HG03571 (cell line): ENCODE results near the gene CHCHD4.

Experiments used
- ATAC-seq: cut with Tn5 transposase; IDR thresholded peaks from one replicate; pipeline ENCODE4 v1.9.1; 2021; ENCODE audit not compliant: unreplicated experiment

Gene CHCHD4

DNA sequence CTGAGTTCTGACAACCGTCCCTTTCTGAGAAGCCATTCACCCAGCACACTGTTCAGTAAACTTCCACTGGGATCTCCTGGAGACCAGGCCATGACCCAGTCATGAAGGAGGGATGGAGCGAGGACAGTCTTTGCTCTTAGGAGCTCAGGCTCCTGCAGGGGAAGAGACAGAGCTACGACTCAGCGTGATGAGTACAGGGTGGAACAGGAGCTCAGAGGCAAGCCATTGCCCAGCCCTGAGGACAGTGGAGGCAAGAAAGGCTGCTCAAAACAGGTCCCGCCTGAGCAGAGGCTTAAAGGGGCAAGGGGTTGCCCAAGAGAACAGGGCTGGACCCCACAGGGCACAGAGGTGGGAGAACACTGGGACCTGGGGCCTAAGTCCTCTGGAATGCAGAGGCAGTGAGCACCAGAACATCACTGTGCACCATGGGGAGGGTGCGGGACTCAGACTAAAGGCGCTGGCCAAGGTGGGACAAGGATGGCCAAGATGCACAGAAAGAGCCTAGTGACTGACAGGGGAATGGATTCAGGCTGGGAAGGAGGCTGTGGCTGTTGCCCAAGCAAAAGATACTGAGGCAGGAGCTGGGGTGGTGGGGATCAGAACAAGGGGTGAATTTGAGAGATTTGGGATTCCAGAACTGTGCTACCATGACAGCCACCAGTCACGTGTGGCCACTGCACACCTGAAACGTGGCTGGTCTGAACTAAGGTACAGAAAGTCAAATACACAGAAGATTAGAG lies 26.0 kb upstream of the CHCHD4 start:
- ATAC-seq: no peak

DNA sequence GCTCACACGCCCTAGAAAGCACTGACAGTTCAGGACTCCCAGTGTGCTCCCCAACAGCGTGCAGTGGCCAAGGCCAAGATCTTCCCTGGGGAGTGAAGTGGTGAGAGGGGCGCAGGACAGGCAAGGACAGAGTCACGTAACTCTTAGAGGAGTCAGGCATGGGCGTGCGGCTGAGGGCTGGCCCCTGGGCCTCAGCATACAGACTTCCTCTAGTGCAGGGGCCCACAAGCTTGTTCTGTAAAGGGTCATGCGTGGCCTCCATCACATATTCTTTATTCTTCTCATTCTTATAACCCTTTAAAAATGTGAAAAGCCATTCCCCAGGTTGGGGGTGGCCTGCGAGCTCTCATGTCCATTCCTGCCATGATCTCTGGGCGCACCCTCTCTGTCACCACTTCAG lies 25.4 kb upstream of the CHCHD4 start:
- ATAC-seq: no peak

DNA sequence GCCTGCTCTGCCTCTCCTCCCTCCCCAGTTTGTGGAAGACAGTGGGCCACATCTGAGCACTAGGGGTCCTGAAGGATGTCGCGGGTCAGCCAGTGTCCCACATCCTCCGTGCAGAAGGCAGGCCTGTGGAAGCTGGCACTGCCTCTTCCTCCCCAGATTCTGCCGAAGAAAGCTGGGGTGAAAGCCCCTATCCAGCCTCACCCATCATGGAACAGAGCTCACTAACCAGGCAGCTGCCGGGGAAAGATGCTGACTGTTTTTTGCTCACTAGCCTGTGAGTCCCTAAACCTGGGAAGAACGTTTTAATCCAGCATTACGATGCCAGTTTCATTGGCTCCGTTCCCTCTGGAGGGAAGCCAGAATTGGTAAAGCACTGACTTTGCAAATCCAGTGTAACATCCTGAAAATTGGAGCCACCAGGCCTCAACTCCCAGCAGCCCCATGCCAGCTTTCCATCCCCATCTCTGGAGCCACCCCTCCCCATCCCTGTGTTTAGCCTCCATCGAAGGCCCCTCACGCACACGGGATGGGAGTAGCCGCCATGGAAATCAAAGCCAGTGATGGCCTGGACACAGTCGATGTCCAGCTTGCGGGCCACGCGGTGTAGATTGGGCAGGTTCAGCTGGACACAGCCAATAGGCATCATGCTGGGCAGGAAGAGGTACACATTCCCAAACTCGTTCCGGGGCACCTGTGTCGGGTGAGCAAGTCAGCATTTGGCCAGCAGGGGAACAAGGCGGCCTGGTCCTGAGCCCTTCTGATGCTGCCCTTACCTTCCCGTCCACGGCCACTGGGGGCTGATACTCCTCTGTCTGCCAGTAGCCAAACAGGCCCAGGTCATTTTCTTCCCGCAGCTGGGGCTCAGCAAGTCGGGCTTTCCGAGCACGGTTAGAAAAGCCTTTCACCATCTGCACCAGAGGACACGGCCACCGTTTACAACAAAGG lies 23.6 kb upstream of the CHCHD4 start:
- ATAC-seq: no peak

DNA sequence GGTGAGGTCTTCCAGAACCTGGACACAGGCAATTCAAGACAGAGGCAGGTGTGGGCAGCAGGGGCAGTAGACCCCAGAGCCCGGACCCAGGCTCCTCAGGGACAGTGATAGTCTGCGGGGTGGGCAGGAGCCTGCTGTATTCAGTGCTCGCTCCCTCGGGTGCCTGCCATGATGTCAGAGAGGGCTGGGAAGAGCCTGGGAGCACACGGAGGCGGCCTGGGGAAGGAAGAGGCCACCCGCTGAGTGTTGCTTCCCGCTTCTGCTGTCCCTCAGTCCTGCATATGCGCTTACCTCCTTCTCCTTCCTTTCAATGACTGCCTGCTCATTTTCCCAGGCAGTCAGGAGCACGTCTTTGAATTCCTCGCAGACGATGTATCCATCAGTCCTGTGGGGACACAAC lies 22.9 kb upstream of the CHCHD4 start:
- ATAC-seq: no peak

DNA sequence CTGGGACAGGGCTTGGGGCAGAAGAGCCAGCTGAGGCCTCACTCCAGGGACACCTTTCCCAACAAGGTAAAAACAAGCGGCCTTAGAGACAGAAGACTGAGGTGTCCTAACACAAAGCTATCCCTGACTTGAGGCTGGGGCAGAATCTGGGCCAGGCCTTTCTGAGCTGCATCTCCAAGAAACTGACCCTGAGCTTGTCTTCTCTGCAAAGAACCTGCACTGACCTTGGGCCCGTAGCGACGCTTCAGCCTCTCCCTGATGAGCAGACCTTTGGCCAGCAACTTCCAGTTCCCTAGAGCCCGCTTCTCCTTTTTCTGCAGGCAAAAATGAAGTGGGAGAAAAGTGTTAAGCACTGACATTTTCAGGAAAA lies 22.4 kb upstream of the CHCHD4 start:
- no peak for ATAC-seq

DNA sequence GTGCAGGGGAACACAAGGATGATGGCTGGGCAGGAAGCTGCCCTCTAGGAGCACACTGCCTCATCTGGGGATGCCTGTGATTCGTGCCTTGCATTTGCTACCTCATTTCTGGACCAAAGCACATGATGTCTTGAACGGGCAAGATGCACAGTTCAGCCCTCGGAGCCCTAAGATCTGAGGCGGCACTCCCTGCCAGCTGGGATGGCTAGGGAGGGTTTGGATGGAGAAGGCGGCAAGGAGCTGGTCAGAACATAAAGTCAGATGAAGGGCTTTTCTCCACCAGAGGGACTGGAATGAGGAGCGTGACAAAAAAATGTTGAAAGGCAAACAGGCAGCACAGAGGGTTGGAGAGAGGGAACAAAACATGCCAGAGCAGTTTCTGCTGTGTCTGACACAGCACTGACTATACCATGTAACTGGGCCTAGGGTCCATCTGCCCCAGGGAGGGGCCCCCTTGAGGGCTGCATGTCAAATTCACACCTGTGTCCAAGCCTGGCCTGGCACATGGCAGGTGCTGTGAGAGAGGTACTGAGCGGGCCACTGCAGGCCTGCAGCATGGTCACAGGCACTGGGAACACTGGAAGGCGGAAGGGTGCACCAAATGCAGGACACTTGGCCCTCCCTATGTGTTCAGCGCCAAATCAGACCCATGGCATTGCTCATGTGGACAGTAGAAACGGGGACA lies 21.9 kb upstream of the CHCHD4 start:
- no peak for ATAC-seq

DNA sequence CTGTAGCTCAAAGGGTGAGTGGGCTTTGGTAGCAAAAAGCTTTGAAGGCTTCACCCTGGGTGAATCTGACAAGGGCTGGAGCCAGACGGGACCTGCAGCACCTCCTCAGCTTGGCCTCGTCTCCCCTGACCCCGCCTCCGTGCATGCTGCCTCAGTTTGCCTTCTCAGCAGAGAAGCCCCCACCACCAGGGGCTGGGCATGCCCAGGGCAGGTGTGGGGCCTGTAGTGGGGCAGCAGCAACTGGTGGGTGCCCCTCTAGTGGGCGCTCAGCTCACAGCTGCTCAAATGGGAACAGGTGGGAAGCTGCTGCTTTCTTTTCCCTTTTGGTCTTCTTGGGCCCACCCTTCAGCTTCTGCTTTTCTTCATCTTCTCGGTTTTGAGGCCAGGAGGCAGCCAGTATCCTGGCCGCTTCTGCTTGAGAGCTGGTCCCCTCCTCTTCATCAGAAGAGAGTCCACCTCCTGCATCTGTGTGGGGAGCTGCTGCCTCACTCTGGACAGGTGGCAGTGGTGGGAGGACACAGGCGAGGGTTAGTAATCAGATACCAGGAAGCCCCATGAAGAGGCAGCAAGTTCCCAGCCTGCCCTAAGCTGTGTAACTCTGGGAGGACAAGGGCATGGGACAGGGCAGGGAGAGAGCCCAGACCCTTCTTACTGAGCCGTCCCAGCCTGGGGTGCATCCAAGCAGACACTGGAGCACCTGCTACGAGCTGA lies 21.2 kb upstream of the CHCHD4 start:
- no peak for ATAC-seq

DNA sequence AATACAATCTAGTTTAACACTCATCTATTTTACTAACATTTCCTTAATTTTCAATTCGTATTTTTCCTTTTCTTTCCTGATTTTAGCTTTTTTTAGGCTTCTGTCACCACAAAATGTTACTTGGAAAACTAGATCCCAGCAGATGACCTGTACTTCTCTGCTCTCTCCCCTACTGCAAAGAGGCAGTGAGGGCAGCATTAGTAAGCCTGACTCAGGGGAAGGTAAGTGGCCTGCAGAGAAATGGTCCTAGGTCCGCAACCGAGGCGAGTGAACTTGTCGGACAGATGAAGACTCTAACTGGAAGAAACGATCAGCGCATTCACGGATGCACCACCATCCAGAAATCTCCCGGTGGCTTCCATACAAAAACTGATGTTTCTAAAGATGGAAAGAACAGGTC lies 20.6 kb upstream of the CHCHD4 start:
- no peak for ATAC-seq

DNA sequence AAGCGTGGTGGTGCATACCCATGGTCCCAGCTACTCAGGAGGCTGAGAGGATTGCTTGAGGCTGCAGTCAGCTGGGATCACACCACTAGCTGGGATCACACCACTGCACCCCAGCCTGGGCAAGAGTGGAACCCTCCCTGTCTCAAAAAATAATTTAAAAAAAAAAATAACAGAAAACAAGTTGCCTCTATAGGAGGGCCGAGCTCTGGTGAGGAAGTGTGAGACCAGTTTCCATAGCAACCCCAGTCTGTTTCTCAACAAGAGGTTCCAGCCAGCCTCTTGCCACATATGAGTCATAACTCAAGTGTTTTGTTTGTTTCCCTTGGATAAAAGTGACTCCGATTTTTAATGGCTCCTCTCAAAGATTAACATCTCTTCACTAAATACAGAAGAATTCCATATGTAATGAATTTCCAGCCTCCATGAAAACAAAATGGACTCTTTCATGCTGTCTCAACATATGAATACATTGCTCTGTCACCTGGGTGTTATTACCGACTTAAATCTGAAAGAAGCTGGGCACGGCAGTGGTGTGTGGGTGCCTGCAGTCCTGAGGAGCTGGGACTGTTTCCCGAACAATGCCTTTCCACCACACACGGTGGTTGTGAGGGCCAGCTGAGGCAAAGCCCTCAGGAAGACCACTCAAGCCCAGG lies 19.9 kb upstream of the CHCHD4 start:
- ATAC-seq: peak; percentile 92

DNA sequence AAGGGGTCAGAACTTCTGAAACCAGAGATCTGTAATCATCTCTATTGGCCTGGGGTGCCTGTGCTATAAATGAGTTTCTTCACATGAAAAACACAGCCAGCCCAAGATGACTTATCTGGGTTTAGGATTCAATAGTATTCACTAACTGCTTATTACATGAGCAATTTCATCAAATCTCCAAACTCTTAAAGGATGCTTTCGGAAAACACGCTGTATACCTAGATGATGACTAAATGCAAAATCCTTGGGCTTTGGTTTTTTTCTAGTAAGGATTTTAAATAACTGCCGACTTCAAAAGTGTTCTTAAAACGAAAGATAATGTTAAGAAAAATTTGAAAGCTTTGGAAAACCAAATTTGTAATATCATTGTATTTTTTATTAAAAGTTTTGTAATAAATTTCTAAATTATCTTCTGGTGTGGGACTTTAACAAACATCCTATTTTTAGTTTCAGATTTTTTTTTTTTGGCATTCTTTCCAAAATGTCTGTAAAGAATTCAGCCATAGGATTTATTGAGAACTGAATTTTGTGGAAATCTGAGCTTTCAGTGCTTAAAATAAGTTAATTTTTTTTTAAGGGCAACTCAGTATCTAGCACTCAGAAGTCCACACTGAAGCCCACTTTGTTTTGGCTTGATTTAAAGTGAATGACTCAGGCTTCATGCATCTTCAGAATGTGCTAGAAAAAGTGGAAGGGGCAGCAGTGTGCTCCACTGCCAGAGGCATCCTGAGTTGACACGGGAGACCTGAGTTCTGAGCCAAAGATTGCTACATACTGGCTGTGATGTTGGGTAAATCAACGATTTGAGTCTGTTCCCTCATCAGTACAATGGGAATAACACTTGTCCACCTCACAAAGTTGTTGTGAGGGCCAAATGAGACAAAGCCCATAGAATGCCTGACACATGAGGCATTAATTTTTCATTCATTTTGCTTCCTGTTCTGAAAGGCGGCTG lies 18.9 kb upstream of the CHCHD4 start:
- ATAC-seq: no peak

DNA sequence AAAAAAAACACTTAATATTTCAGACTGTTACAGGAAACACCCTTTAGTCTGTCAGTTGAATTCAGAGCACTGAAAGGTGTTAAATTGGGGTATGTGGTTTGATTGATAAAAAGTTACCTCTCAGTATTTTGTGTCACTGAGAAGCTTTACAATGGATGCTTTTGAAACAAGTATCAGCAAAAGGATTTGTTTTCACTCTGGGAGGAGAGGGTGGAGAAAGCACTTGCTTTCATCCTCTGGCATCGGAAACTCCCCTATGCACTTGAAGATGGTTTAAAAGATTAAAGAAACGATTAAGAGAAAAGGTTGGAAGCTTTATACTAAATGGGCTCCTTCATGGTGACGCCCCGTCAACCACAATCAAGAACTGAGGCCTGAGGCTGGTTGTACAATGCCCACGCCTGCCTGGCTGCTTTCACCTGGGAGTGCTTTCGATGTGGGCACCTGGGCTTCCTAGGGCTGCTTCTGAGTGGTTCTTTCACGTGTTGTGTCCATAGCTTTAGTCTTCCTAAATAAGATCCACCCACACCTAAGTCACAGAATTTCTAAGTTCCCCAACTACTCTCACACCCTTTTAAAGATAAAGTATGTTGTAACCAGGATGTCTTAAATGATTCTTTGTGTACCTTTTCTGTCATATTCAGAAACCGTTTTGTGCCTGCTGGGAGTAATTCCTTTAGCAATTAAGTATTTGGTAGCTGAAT lies 18.0 kb upstream of the CHCHD4 start:
- no peak for ATAC-seq

DNA sequence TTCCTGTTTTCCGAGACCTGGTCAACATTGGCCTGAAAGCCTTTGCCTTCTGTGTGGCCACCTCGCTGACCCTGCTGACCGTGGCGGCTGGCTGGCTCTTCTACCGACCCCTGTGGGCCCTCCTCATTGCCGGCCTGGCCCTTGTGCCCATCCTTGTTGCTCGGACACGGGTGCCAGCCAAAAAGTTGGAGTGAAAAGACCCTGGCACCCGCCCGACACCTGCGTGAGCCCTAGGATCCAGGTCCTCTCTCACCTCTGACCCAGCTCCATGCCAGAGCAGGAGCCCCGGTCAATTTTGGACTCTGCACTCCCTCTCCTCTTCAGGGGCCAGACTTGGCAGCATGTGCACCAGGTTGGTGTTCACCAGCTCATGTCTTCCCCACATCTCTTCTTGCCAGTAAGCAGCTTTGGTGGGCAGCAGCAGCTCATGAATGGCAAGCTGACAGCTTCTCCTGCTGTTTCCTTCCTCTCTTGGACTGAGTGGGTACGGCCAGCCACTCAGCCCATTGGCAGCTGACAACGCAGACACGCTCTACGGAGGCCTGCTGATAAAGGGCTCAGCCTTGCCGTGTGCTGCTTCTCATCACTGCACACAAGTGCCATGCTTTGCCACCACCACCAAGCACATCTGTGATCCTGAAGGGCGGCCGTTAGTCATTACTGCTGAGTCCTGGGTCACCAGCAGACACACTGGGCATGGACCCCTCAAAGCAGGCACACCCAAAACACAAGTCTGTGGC lies 17.1 kb upstream of the CHCHD4 start:
- no peak for ATAC-seq

DNA sequence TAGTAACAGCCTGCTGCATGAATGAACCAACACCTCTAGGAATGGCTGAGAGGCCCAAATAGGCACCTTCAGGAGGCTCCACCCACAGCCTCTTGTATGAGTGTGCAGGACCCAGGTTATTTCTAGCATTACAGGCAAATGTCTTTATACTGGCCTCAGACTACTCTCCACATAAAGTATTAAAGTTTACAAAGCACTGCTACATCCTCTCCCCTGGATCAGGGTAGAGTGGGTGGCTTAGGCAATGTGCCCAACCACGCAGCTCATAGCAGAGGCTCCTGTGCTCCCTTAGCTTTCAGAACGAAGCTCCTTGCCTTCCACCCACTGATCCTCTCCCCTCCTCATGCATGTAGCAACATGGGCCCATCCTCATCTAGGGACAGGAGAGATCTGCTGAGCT lies 16.5 kb upstream of the CHCHD4 start:
- no peak for ATAC-seq

DNA sequence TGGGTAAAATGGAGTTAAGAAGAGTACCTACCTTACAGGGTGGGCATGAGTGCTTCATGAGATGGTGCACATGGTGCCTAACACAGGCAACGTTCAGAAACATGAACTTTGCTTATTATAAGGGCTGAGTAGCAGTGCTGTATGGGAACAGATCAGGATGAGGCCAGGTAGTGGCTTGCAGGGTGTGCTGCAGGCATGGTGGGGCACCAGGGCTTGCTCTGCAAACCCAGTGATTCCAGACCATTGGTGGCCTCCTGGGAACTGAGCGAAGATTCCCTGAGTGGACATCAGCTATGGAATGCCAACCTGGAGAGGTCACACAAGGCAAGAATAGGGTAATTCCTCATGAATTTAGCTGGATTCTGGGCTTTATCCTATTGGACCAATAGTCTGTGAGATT lies 16.0 kb upstream of the CHCHD4 start:
- ATAC-seq: no peak

DNA sequence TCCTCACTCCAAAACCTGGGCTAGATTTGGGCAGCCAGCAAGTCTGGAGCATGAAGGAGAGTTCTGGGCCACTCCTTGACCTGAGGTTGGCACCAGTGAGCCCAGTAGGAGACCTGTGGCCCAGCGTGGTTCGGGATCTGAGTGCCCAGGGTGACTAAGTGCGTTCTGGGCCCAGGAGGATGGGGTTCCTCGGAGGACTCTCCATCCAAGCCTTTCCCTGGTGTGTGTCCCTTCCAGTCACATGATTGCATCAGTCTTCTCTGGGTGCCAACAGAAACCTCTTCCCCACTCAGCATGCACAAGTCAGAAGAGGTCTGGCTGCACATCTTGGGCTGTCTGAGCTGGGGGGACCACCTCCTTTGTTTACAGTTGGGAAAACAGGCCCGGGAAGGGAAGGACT lies 15.1 kb upstream of the CHCHD4 start:
- no peak for ATAC-seq

DNA sequence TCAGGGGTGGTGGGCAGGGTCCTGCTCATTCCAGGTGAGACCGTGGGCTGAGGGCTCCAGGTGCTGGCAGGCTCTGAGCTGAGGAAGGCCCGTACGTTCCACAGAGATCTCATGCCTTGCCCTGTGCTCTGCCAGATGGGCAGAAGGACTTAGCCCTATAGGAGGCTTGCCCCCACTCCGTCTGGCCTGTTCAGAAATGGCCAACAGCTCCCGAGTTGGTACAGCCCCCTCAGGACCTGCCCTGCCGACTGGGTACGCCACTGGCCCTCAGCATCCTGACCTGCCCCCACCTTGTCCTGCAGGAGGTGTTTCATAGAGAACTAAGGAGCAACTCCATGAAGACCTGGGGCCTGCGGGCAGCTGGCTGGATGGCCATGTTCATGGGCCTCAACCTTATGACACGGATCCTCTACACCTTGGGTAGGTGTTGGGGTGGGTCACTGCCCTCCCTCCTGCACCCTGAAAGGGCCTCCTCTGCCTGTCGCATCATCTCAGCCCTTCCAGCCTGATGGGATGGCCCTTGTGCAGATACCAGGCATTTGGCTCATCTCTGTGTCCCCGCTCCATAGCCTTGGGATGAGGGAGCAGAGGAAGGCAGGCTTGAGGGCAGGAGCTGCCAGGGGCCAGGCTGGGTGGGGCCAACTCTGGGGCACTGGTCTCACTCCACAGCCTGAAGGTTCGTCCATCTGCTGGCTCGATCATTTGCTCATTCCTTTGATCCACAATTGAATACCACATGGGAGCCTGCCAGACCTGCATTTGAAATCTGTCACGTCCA lies 14.4 kb upstream of the CHCHD4 start:
- ATAC-seq: no peak

DNA sequence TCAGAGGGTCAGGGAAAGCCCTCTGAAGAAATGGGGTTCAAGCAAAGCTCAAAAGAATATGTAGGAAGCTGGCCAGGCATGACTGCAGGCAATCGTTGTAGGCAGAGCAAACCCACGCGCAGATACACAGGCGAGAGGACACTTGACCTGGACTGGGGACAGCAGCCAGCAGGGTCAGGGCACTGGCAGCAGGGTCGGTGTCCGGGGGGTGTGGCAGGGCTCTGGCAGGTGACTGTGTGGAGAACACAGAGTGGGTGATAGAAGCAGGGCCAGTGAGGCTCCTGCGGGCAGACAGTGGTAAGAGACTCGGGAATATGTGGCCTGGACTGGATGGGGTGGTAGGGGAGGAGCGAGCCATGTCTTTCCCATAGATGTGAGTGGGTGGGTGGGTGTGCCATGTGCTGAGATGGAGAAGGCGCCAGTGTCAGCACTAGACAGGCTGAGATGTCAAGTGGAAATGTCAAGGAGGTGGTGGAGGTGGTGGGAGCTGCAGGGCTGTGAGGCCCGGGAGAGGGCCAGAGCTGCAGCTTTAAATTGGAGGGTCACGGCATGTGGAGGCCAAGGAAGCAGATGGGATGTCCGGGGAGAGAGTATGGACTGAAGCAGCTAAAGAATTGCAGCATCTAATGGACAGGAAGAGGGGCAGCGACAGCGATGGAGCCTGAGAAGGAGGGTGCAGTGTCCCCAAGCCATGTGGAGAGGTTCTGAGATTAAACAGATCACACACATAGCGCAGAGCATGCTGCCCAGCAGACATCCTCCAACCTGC lies 13.6 kb upstream of the CHCHD4 start:
- no peak for ATAC-seq
